ENCODE results near the gene MAP4K3.

GRCh38 chr2:39232141-39232540, 204.9 kb downstream of the MAP4K3 start:
- no peak for TF ChIP-seq CTCF (IDR thresholded peaks at IDR 0.05)
- no peak for TF ChIP-seq POLR2A (IDR thresholded peaks at IDR 0.05; ENCODE audit: low read depth)

Data from esophagus muscularis mucosa (tissue), 3 donors.